H1 (cell line): ENCODE measurements around the gene LILRA1. TPM values are rescaled to one million over a fixed set of nuclear protein-coding genes. Genes with fewer than 3 reads are reported as not detected.
"Not testable (repeated sequence)": the region's sequence is repeated elsewhere in the genome, so short reads cannot be mapped to it uniquely, and the experiment has no call there.

ENCODE experiments used
- CTCF ChIA-PET: fragments of 300-600 bp; sonication (Branson Sonifier 250); formaldehyde crosslinking; loops from one replicate; lab custom pipeline; 2021; ENCODE audit not compliant: partially characterized antibody; lab: Charles Lee
- POLR2A ChIA-PET: fragments of 300-600 bp; sonication (Branson Sonifier 250); formaldehyde crosslinking; loops from one replicate; lab custom pipeline; 2021; ENCODE audit warnings: inconsistent platforms; ENCODE audit not compliant: partially characterized antibody; lab: Charles Lee
- DNase-seq, 2 experiments: peaks; one replicate each; pipeline versions ENCODE4 v3.0.0 to v3.0.0-alpha.2; 2010 to 2022; ENCODE audit warnings: low spot score in 2 of 2, low read depth in 1 of 2, mixed read lengths in 1 of 2
- FAIRE-seq: peaks from 2 replicates; lab custom pipeline; 2011; peaks lifted over from hg19 to GRCh38; lab: Jason Lieb, UNC
- H2AFZ ChIP-seq: 2 replicates; pipeline ENCODE4 v1.8.1; 2012; ENCODE audit warnings: low read length, inconsistent platforms
- H2AK5ac ChIP-seq: 2 replicates; pipeline ENCODE4 v1.6.1; 2013; ENCODE audit warnings: low read depth, low read length
- H2BK120ac ChIP-seq: replicated peaks from 2 replicates; pipeline ENCODE3; 2013; ENCODE audit warnings: low read depth, low read length, inconsistent platforms
- H2BK12ac ChIP-seq: 2 replicates; pipeline ENCODE4 v1.6.1; 2013; ENCODE audit warnings: low read depth, low read length
- H2BK15ac ChIP-seq: 2 replicates; pipeline ENCODE4 v1.6.1; 2013; ENCODE audit warnings: low read length
- H2BK20ac ChIP-seq: 2 replicates; pipeline ENCODE4 v1.6.1; 2013; ENCODE audit warnings: low read length
- H2BK5ac ChIP-seq: 2 replicates; pipeline ENCODE4 v1.6.1; 2013; ENCODE audit warnings: low read depth, low read length
- H3K14ac ChIP-seq: 2 replicates; pipeline ENCODE4 v1.6.1; 2013; ENCODE audit warnings: inconsistent platforms; ENCODE audit not compliant: insufficient read length
- H3K18ac ChIP-seq: 2 replicates; pipeline ENCODE4 v1.6.1; 2013; ENCODE audit warnings: low read length; ENCODE audit errors: extremely low read depth
- H3K23ac ChIP-seq: 2 replicates; pipeline ENCODE4 v1.6.1; 2013; ENCODE audit warnings: inconsistent platforms; ENCODE audit not compliant: insufficient read length
- H3K23me2 ChIP-seq: 2 replicates; pipeline ENCODE4 v1.6.1; 2013; ENCODE audit warnings: low read depth, low read length
- H3K27ac ChIP-seq: 2 replicates; pipeline ENCODE4 v1.6.1; 2011; ENCODE audit warnings: low read depth, low read length, inconsistent platforms
- H3K27me3 ChIP-seq, 4 experiments: replicated peaks in 1 of 4; 1 replicate in 1 of 4; 2 replicates in 3 of 4; pipeline versions ENCODE4 v1.6.1 to v1.8.1; 2011 to 2013; ENCODE audit warnings: low read length in 3 of 4, mild to moderate bottlenecking in 3 of 4, inconsistent platforms in 2 of 4, mixed read lengths in 2 of 4, moderate library complexity in 1 of 4; ENCODE audit not compliant: control insufficient read depth in 3 of 4, insufficient read depth in 3 of 4; ENCODE audit errors: extremely low read depth in 1 of 4
- H3K36me3 ChIP-seq, 4 experiments: 2 replicates each; pipeline versions ENCODE4 v1.6.1 to v1.8.1; 2011 to 2013; ENCODE audit warnings: mild to moderate bottlenecking in 4 of 4, low read length in 3 of 4, moderate library complexity in 2 of 4, control low read depth in 1 of 4, inconsistent platforms in 1 of 4; ENCODE audit not compliant: insufficient read depth in 4 of 4, control insufficient read depth in 2 of 4
- H3K4ac ChIP-seq: replicated peaks from 2 replicates; pipeline ENCODE3; 2013; ENCODE audit warnings: low read length, low read depth, mixed read lengths, inconsistent platforms; ENCODE audit not compliant: insufficient read length
- H3K4me1 ChIP-seq, 4 experiments: replicated peaks in 1 of 4; 1 replicate in 1 of 4; 2 replicates in 3 of 4; pipeline versions ENCODE4 v1.6.1 to v1.8.1; 2011 to 2013; ENCODE audit warnings: low read length in 3 of 4, inconsistent platforms in 2 of 4, mixed read lengths in 1 of 4; ENCODE audit not compliant: insufficient read depth in 4 of 4, control insufficient read depth in 3 of 4
- H3K4me2 ChIP-seq, 2 experiments: 2 replicates each; pipeline versions ENCODE4 v1.6.1 to v1.8.1; 2011 to 2013; ENCODE audit warnings: low read depth in 2 of 2, low read length in 2 of 2, control low read depth in 1 of 2, inconsistent platforms in 1 of 2, mild to moderate bottlenecking in 1 of 2; ENCODE audit not compliant: insufficient read depth in 1 of 2
- H3K4me3 ChIP-seq, 4 experiments: fragments of 200-600, 300-600 bp in 1 of 4; sonication (generic), shearing (Covaris generic), sonication (Bioruptor Twin) in 1 of 4; 2 replicates each; pipeline versions ENCODE4 v1.5.1 to v1.8.1; 2011 to 2016; ENCODE audit warnings: low read length in 4 of 4, low read depth in 3 of 4, control low read depth in 2 of 4, inconsistent platforms in 2 of 4, mild to moderate bottlenecking in 2 of 4, mixed read lengths in 1 of 4, moderate library complexity in 1 of 4; ENCODE audit not compliant: insufficient read depth in 2 of 4; ENCODE audit errors: extremely low read depth in 1 of 4
- H3K56ac ChIP-seq: replicated peaks from 2 replicates; pipeline ENCODE3; 2013; ENCODE audit warnings: low read depth, mild to moderate bottlenecking, mixed read lengths, low read length, inconsistent platforms; ENCODE audit not compliant: insufficient read length
- H3K79me1 ChIP-seq: 2 replicates; pipeline ENCODE4 v1.6.1; 2013; ENCODE audit warnings: low read depth, low read length, control low read depth
- H3K79me2 ChIP-seq, 2 experiments: 2 replicates each; pipeline versions ENCODE4 v1.6.1 to v1.8.1; 2012 to 2013; ENCODE audit warnings: low read length in 2 of 2, mild to moderate bottlenecking in 2 of 2, inconsistent platforms in 1 of 2; ENCODE audit not compliant: insufficient read depth in 2 of 2, control insufficient read depth in 1 of 2
- H3K9ac ChIP-seq, 4 experiments: replicated peaks in 1 of 4; 1 replicate in 1 of 4; 2 replicates in 3 of 4; pipeline versions ENCODE4 v1.6.1 to v1.8.1; 2011 to 2013; ENCODE audit warnings: low read depth in 3 of 4, low read length in 3 of 4, control low read depth in 2 of 4, mild to moderate bottlenecking in 2 of 4, moderate library complexity in 2 of 4, inconsistent platforms in 1 of 4; ENCODE audit errors: extremely low read depth in 1 of 4
- H3K9me3 ChIP-seq, 2 experiments: 2 replicates each; pipeline versions ENCODE4 v1.6.1 to v1.8.1; 2012 to 2013; ENCODE audit warnings: mild to moderate bottlenecking in 2 of 2, moderate library complexity in 2 of 2, control low read depth in 1 of 2, inconsistent platforms in 1 of 2, low read depth in 1 of 2, low read length in 1 of 2, mixed read lengths in 1 of 2; ENCODE audit not compliant: insufficient read depth in 2 of 2
- H4K20me1 ChIP-seq, 2 experiments: replicated peaks in 1 of 2; 2 replicates each; pipeline versions ENCODE3 to v1.8.1; 2011 to 2013; ENCODE audit warnings: inconsistent platforms in 2 of 2, low read length in 2 of 2, mild to moderate bottlenecking in 1 of 2; ENCODE audit not compliant: insufficient read depth in 2 of 2, control insufficient read depth in 1 of 2
- H4K5ac ChIP-seq: 2 replicates; pipeline ENCODE4 v1.6.1; 2013; ENCODE audit warnings: low read length, low read depth, mixed read lengths, inconsistent platforms; ENCODE audit not compliant: insufficient read length
- H4K8ac ChIP-seq: 2 replicates; pipeline ENCODE4 v1.8.0; 2013; ENCODE audit warnings: mild to moderate bottlenecking, moderate library complexity, low read length, inconsistent platforms; ENCODE audit not compliant: insufficient read depth; ENCODE audit errors: extremely low read depth
- H4K91ac ChIP-seq: replicated peaks from 2 replicates; pipeline ENCODE3; 2013; ENCODE audit warnings: low read length, mixed read lengths, inconsistent platforms; ENCODE audit not compliant: insufficient read length
- WGBS, 2 experiments: shearing (Covaris generic) in 1 of 2; methylation state at CpG; one replicate each; pipeline versions ENCODE4 v1.1.6 to v1.1.7; 2013 to 2015; ENCODE audit warnings: low lambda C conversion rate in 2 of 2, mixed read lengths in 2 of 2, inconsistent platforms in 1 of 2, low coverage in 1 of 2, missing lambda C conversion rate in 1 of 2; ENCODE audit not compliant: insufficient replicate concordance in 2 of 2, insufficient coverage in 1 of 2, insufficient read length in 1 of 2; ENCODE audit errors: extremely low coverage in 1 of 2, missing lambda C conversion rate in 1 of 2; 5-methylcytosine and 5-hydroxymethylcytosine counted together
- polyA plus RNA-seq, 7 experiments: library from polyadenylated mRNA; depleted of rRNA in 3 of 7; stranded (reverse) in 5 of 7; unstranded in 2 of 7; fragments of >200 nt in 5 of 7; fragments of 200-250 nt in 2 of 7; gene quantifications; 1 replicate in 5 of 7; 2 replicates in 1 of 7; 4 replicates in 1 of 7; pipeline versions ENCODE4 v1.2.1 to v1.2.3, GENCODE V29; 2011 to 2013; ENCODE audit warnings: missing spikeins in 2 of 7, mixed read lengths in 2 of 7
- total RNA-seq: library from RNA; stranded (reverse); fragmentation: NEBNext Ultra II Directional; extraction: Animal tissue kit (Norgen Biotek cat#: 25700); gene quantifications from 2 replicates; pipeline ENCODE4 v1.2.1, GENCODE V29; 2021

LILRA1 gene
- total and polyA plus RNA-seq, 2 of the 8 experiments (the other 6 are each of a cell fraction or from before 2014, with no cell fraction given): not detected

DNA sequence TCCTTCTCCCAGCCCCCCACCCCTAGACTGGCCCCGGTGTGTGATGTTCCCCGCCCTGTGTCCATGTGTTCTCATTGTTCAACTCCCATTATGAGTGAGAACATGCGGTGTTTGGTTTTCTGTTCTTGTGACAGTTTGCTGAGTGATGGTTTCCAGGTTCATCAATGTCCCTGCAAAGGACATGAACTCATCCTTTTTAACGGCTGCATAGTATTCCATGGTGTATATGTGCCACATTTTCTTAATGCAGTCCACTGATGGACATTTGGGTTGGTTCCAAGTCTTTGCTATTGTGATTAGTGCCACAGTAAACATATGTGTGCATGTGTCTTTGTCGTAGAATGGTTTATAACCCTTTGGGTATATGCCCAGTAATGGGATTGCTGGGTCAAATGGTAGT lies 15.2 kb upstream of the LILRA1 start:
- H2BK15ac ChIP-seq, H3K18ac ChIP-seq, H3K27me3 ChIP-seq, H2BK20ac ChIP-seq, H2AK5ac ChIP-seq, H2BK120ac ChIP-seq, H3K23ac ChIP-seq, H4K20me1 ChIP-seq, H2BK12ac ChIP-seq, H4K91ac ChIP-seq, H4K5ac ChIP-seq, H3K4ac ChIP-seq, DNase-seq, H2BK5ac ChIP-seq, H3K79me1 ChIP-seq, H4K8ac ChIP-seq, H3K4me2 ChIP-seq, H3K23me2 ChIP-seq, POLR2A ChIA-PET, H3K36me3 ChIP-seq, H3K4me3 ChIP-seq, H3K14ac ChIP-seq, FAIRE-seq, H3K4me1 ChIP-seq, CTCF ChIA-PET, H2AFZ ChIP-seq, H3K9ac ChIP-seq, H3K27ac ChIP-seq, H3K56ac ChIP-seq, H3K79me2 ChIP-seq: not testable (repeated sequence)
- 86% methylated on average over 5 of the region's 5 CpGs; no CpG with 5 or more reads in 1 of the 2 experiments for WGBS, 2 experiments
- peaks cover 36 to 47% of the 10 kb centered on the region in 2 experiments for H3K9me3 ChIP-seq
